Adrenal gland (tissue), 12 donors: ENCODE results near the gene VPS35L. TPM values are rescaled to one million over a fixed set of nuclear protein-coding genes. Genes with fewer than 3 reads are reported as not detected.
A peak's percentile ranks its signal among the peaks of the same experiment; 100 is the strongest.

Source experiments
- DNase-seq, 7 donors: peaks; one replicate each; pipeline ENCODE4 v3.0.0-alpha.2; 2019 to 2020
- H3K27ac ChIP-seq, 5 donors: fragments of 200-600 bp; sonication (generic) in 4 of 5; 1 replicate in 3 of 5; 2 replicates in 2 of 5; pipeline versions ENCODE4 v1.5.1 to v1.8.0; 2016 to 2020; ENCODE audit warnings: mild to moderate bottlenecking in 1 of 5
- H3K27me3 ChIP-seq: fragments of 200-600 bp; 2 replicates; pipeline ENCODE4 v1.8.0; 2021
- H3K36me3 ChIP-seq, 2 donors: fragments of 200-600 bp; replicated peaks in 1 of 2; 1 replicate in 1 of 2; 2 replicates in 1 of 2; pipeline versions ENCODE4 v1.5.1 to v1.8.0; 2018 to 2022
- H3K4me1 ChIP-seq, 2 donors: fragments of 200-600 bp; replicated peaks in 1 of 2; 1 replicate in 1 of 2; 2 replicates in 1 of 2; pipeline versions ENCODE4 v1.5.1 to v1.8.0; 2018 to 2021
- H3K4me3 ChIP-seq, 4 donors: fragments of 200-600 bp; sonication (generic) in 3 of 4; one replicate each; pipeline ENCODE4 v1.5.1; 2016 to 2018
- H3K9me3 ChIP-seq, 3 donors: fragments of 200-600 bp; sonication (generic) in 1 of 3; replicated peaks in 1 of 3; 1 replicate in 2 of 3; 2 replicates in 1 of 3; pipeline versions ENCODE4 v1.5.1 to v1.8.0; 2016 to 2021
- POLR2A ChIP-seq, 2 donors: fragments of 450-650 bp; IDR thresholded peaks; one replicate each; pipeline ENCODE4 v1.6.1; 2017; ENCODE audit warnings: antibody characterized with exemption in 2 of 2, mild to moderate bottlenecking in 2 of 2, moderate library complexity in 1 of 2
- WGBS, 4 donors: extraction: QIAGEN DNeasy Blood & Tissue Kit in 2 of 4; methylation state at CpG; one replicate each; pipeline versions ENCODE4 v1.1.5 to v1.1.7; 2013 to 2017; 5-methylcytosine and 5-hydroxymethylcytosine counted together
- intact Hi-C, 2 donors: fragments of 100-400 bp; cut with DNase I; formaldehyde crosslinking; loops; one replicate each; pipeline versions ENCODE4 v1.14.1 to v1.15.0; 2022 to 2023
- polyA plus RNA-seq, 3 donors: library from polyadenylated mRNA; stranded (reverse); fragments of 200-250 nt in 2 of 3; fragments of 350-450 nt in 1 of 3; fragmentation: Illumina TruSeq in 1 of 3; extraction: RNeasy Lipid Tissue Mini Kit (QIAGEN cat#74804) in 1 of 3; gene quantifications; one replicate each; pipeline ENCODE4 v1.2.3, GENCODE V29; 2013 to 2014
- total RNA-seq, 9 donors: library from RNA; depleted of rRNA in 4 of 9; stranded (reverse); fragments of >200 nt in 4 of 9; fragments of 120-200 nt in 1 of 9; fragmentation: NEBNext Ultra II Directional in 1 of 9; extraction: Animal tissue kit (Norgen Biotek cat#: 25700) in 1 of 9; gene quantifications; one replicate each; pipeline versions ENCODE4 v1.1.0 to v1.2.4, GENCODE V29; 2013 to 2023
- TF ChIP-seq, protein P1 (sequence below), 6 experiments: fragments of 450-650 bp in 4 of 6; fragments of 200-600 bp in 2 of 6; sonication (generic) in 1 of 6; IDR thresholded peaks; 1 replicate in 5 of 6; 2 replicates in 1 of 6; pipeline versions ENCODE4 v1.5.1 to v1.8.0; 2016 to 2021; ENCODE audit warnings: antibody characterized with exemption in 6 of 6, mild to moderate bottlenecking in 2 of 6, moderate library complexity in 1 of 6
- donor health status: healthy with polysubstance abuse.
- donor health status: Bipolar disorder and iron deficiency.
- donor health status: DM: yes; HTN: yes; CAD: no.
- donor health status: DM: no; HTN: no; CAD: no.
- donor health status: DM: no; HTN: no; CAD: no.
- donor health status: DM: yes; HTN: yes; CAD: no.

The VPS35L gene
- total and polyA plus RNA-seq, 12 donors: 38.3 to 96.7 (median 66.9) TPM

DNA sequence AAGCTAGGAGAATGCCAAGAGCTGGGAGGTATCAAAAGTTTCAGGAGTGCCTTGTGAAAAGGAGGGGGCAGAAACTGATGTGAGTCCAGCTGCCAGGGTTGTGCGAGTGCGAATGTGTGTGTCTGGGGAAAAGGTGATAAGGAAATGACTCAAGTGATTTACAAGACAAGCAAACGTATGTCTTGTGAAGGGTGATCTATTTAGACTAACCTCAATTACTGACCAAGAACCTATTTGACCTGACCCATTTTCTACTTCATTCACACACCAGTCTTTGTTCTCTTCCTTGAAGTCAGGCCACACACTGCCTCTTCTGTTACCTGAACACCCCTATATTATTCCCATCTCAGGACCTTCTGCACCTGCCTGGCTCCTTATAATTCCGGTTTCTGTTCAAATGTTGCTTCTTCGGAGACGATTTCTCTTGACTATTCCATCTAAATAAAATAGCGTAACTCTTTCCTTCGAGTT, 34.6 kb upstream of the VPS35L start:
- Histone ChIP-seq H3K36me3 (peaks cover 0 to 9% of the 10 kb centered on the region in 2 donors), H3K27me3 (no peaks in the 10 kb centered on the region), H3K9me3 (no peaks in the 10 kb centered on the region), H3K27ac (peak overlapping the region; percentile 50 to 95 (median 89)), H3K4me1 (peaks cover 13 to 46% of the 10 kb centered on the region in 2 donors), H3K4me3 (peak overlapping the region in 3 of 4 donors; percentile 12 to 78 (median 71))
- intact Hi-C loops: no loop called here
- WGBS, 4 donors: 3 to 7% (median 5%) methylated on average over 8 of the region's 8 CpGs
- DNase-seq: peak in 5 of 7 donors; percentile 51 to 71 (median 58)
- no peak for TF ChIP-seq POLR2A (IDR thresholded peaks at IDR 0.05)
- TF ChIP-seq, protein P1, sequence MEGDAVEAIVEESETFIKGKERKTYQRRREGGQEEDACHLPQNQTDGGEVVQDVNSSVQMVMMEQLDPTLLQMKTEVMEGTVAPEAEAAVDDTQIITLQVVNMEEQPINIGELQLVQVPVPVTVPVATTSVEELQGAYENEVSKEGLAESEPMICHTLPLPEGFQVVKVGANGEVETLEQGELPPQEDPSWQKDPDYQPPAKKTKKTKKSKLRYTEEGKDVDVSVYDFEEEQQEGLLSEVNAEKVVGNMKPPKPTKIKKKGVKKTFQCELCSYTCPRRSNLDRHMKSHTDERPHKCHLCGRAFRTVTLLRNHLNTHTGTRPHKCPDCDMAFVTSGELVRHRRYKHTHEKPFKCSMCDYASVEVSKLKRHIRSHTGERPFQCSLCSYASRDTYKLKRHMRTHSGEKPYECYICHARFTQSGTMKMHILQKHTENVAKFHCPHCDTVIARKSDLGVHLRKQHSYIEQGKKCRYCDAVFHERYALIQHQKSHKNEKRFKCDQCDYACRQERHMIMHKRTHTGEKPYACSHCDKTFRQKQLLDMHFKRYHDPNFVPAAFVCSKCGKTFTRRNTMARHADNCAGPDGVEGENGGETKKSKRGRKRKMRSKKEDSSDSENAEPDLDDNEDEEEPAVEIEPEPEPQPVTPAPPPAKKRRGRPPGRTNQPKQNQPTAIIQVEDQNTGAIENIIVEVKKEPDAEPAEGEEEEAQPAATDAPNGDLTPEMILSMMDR (IDR thresholded peaks at IDR 0.05): no peak

DNA sequence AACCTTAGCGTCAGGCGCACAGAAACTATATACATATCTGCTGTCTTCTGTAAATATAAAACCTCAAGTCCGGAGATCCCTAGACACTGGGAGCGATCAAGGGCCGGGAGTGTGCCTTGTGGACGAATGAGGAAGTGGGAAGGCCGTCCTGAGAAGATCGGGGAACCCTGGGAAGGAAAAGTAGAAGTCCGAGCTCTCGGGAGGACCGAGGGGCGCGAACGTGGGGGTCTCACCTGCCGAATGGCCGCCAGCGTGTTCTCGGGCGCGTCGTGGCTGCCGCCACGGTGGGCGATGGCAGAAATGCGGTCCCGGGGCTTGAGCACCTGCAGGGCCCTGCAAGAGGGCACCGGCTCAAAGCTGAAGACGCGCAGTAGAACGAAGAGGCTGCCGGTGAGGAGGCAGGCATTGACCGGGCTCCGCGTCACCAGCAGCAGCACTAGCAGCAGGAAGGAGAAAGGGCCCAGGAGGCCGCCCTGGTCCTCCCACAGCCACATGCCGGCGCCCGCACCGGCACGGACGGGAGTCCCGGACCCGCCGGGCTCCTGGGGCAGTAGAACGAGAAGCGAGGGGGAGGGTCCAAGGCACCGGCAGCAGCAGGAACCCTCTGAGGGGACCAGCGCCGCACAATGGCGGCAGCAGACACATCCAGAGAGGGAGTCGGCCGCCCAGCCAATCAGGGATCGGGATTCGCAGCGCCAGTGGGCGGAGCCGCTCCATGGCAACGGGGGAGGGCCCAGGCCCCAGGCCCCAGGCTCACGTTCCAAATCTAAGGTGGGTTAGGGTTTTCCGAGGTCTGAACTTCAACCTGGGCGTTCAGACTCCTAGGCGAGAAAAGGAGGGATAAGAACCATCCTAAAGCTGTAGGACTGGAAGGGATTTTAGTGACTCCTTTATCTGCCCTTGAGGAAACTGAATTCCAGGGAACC, 33.8 kb upstream of the VPS35L start, which contains the start of gene GDE1:
Gene GDE1 (minus strand): TSS at position 628 of the 926 bp plus-strand sequence. CDS start 134 bp downstream, at position 494.
- WGBS, 4 donors: 0 to 1% (median 1%) methylated on average over 30 to 62 of the region's 62 CpGs
- DNase-seq: peak; percentile 91 to 97 (median 94)
- H3K27ac ChIP-seq: peak within 1 kb of the TSS; percentile 50 to 95 (median 89)
- no peaks in the 10 kb centered on the region for H3K9me3 ChIP-seq
- peak within 1 kb of the TSS; percentile 12 to 78 (median 68) for H3K4me3 ChIP-seq
- H3K27me3 ChIP-seq: no peaks in the 10 kb centered on the region
- TF ChIP-seq, protein P1 (IDR thresholded peaks at IDR 0.05): peak in 4 of 6 experiments; percentile 4 to 35 (median 15)
- peak; percentile 78 to 88 for TF ChIP-seq POLR2A (IDR thresholded peaks at IDR 0.05)
- intact Hi-C loops: no loop called here
- H3K4me1 ChIP-seq: peaks cover 13 to 46% of the 10 kb centered on the region in 2 donors
- peaks cover 0 to under 1% of the 10 kb centered on the region in 2 donors for H3K36me3 ChIP-seq

DNA sequence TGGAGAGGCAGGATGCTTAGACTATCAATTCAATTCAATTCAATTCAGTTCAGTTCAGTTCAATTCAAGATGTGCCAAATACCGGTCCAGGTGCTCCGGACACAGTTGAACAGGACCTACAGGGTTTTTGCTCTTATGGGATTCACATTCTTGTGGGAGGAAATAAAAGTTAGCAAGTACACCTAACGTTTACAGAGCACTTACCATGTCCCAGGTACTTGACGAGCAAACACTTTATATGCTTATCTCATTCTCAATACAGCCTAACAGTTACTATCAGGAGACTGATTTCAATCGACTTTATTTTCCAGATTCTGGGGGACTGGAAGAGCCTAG, 33.1 kb upstream of the VPS35L start:
- DNase-seq: no peak
- intact Hi-C loops: no loop called here
- Histone ChIP-seq H3K4me3 (no peak overlapping the region), H3K9me3 (no peaks in the 10 kb centered on the region), H3K27ac (peak overlapping the region in 2 of 5 donors; percentile 86 to 95), H3K4me1 (peaks cover 13 to 41% of the 10 kb centered on the region in 2 donors), H3K36me3 (no peaks in the 10 kb centered on the region), H3K27me3 (no peaks in the 10 kb centered on the region)
- TF ChIP-seq POLR2A (IDR thresholded peaks at IDR 0.05): no peak
- TF ChIP-seq, protein P1 (IDR thresholded peaks at IDR 0.05): no peak
- 27 to 37% (median 33%) methylated on average over 5 of the region's 5 CpGs for whole genome bisulfite sequencing, 4 donors

DNA sequence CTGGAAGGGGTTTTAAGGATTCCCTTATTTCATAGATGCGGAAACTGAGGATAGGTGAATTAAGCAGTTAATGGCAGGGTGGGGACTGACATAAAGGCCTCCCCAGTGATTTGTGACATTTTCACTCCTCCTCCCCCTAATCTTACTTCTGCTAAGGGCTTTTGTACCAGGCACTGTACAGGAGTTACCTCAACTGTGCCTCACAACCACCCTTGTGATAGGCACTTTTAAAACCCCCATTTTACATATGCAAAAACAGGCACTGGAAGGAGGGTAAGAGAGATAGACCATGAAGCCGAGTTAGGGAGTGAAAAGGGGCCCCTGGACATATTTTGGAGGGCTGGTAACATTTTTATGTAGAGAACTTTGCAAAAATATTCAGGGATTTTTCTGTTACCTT, 32.7 kb upstream of the VPS35L start:
- Histone ChIP-seq H3K36me3 (no peaks in the 10 kb centered on the region), H3K27me3 (no peaks in the 10 kb centered on the region), H3K4me3 (no peak overlapping the region), H3K27ac (no peak overlapping the region), H3K4me1 (peaks cover 13 to 37% of the 10 kb centered on the region in 2 donors), H3K9me3 (no peaks in the 10 kb centered on the region)
- intact Hi-C loops: no loop called here
- 77 to 92% (median 80%) methylated on average over 2 of the region's 2 CpGs for WGBS, 4 donors
- TF ChIP-seq, protein P1 (IDR thresholded peaks at IDR 0.05): no peak
- TF ChIP-seq POLR2A (IDR thresholded peaks at IDR 0.05): no peak
- DNase-seq: no peak
